DND-41 (cell line): Measurements from ENCODE around the gene SLC27A4.

Source experiments
- ATAC-seq: fragments of 200-7000 bp; cut with Tn5 transposase; 3 replicates; pipeline ENCODE4 v1.9.1; 2021; ENCODE audit warnings: low read depth; ENCODE audit not compliant: insufficient read depth
- DNase-seq: peaks from one replicate; pipeline ENCODE4 v3.0.0-alpha.2; 2020
- H2AFZ ChIP-seq: 2 replicates; pipeline ENCODE4 v1.6.0; 2012; ENCODE audit warnings: low read depth, low read length
- H3K27ac ChIP-seq: 2 replicates; pipeline ENCODE4 v1.5.1; 2012; ENCODE audit warnings: low read length, inconsistent platforms
- H3K27me3 ChIP-seq: fragments of 200-600 bp; sonication (generic); 2 replicates; pipeline ENCODE4 v1.6.0; 2012; ENCODE audit warnings: low read length, mild to moderate bottlenecking, inconsistent platforms; ENCODE audit not compliant: insufficient read depth, poor library complexity
- H3K36me3 ChIP-seq: 2 replicates; pipeline ENCODE4 v1.5.1; 2012; ENCODE audit warnings: low read length, inconsistent platforms; ENCODE audit not compliant: insufficient read depth
- H3K4me1 ChIP-seq: 2 replicates; pipeline ENCODE4 v1.5.1; 2012; ENCODE audit warnings: mild to moderate bottlenecking, low read length; ENCODE audit not compliant: insufficient read depth
- H3K4me2 ChIP-seq: 2 replicates; pipeline ENCODE4 v1.6.0; 2012; ENCODE audit warnings: mild to moderate bottlenecking, moderate library complexity, low read length, inconsistent platforms; ENCODE audit not compliant: insufficient read depth
- H3K4me3 ChIP-seq, 2 experiments: fragments of 200-600 bp in 1 of 2; shearing (Covaris generic) in 1 of 2; 2 replicates each; pipeline ENCODE4 v1.5.1; 2012 to 2016; ENCODE audit warnings: inconsistent platforms in 2 of 2, low read length in 2 of 2, mild to moderate bottlenecking in 2 of 2, low read depth in 1 of 2, moderate library complexity in 1 of 2
- H3K79me2 ChIP-seq: 2 replicates; pipeline ENCODE4 v1.6.0; 2012; ENCODE audit warnings: low read length, inconsistent platforms; ENCODE audit not compliant: insufficient read depth
- H3K9ac ChIP-seq: 2 replicates; pipeline ENCODE4 v1.6.0; 2012; ENCODE audit warnings: low read depth, mild to moderate bottlenecking, inconsistent platforms, low read length, moderate library complexity
- H3K9me3 ChIP-seq: 2 replicates; pipeline ENCODE4 v1.5.1; 2012; ENCODE audit warnings: low read length, moderate library complexity, mild to moderate bottlenecking, inconsistent platforms; ENCODE audit not compliant: insufficient read depth, severe bottlenecking
- H4K20me1 ChIP-seq: 2 replicates; pipeline ENCODE4 v1.6.0; 2012; ENCODE audit warnings: low read length; ENCODE audit not compliant: insufficient read depth
- CTCF ChIP-seq: IDR thresholded peaks from 2 replicates; pipeline ENCODE4 v1.5.1; 2012; ENCODE audit warnings: borderline replicate concordance, low read length, moderate library complexity, mild to moderate bottlenecking; ENCODE audit not compliant: poor library complexity, severe bottlenecking; ENCODE audit errors: extremely low read depth
- EZH2 ChIP-seq: IDR thresholded peaks from 3 replicates; pipeline ENCODE4 v1.6.1; 2012; ENCODE audit warnings: borderline replicate concordance, low read depth, mild to moderate bottlenecking, moderate library complexity, low read length, inconsistent platforms; ENCODE audit not compliant: severe bottlenecking

SLC27A4 gene

GRCh38 chr9:128370367-128370751, 30.0 kb downstream of the SLC27A4 start:
- ATAC-seq (no peak), DNase-seq (no peak)
- H3K9ac ChIP-seq, result peak overlapping the region; percentile 65

GRCh38 chr9:128370752-128371629, 30.7 kb downstream of the SLC27A4 start, which contains the start of gene URM1:
Gene URM1 (plus strand): TSS chr9:128371374. CDS start chr9:128371381, 7 bp downstream.
- Histone ChIP-seq H3K79me2 (peaks cover 55% of the 10 kb centered on the region), H2AFZ (peak within 1 kb of the TSS; percentile 82), H3K4me2 (peak within 1 kb of the TSS; percentile 97), H3K9ac (peak within 1 kb of the TSS; percentile 65), H3K36me3 (peaks cover 12% of the 10 kb centered on the region), H3K4me3 (peak within 1 kb of the TSS; percentile 81 to 97), H3K27ac (peak within 1 kb of the TSS; percentile 85), H3K27me3 (no peaks in the 10 kb centered on the region), H4K20me1 (peaks cover 19% of the 10 kb centered on the region; the same call in 1 of the 2 replicates), H3K4me1 (peaks cover 27% of the 10 kb centered on the region), H3K9me3 (no peaks in the 10 kb centered on the region)
- peak; percentile 18 for TF ChIP-seq CTCF
- no peak for TF ChIP-seq EZH2
- DNase-seq (peak; percentile 96), ATAC-seq (peak; percentile 93)

More at GRCh38 chr9:128370367-128370751, 30.0 kb downstream of the SLC27A4 start:
- Histone ChIP-seq H2AFZ (peak overlapping the region; percentile 82), H3K4me1 (peaks cover 32% of the 10 kb centered on the region), H3K36me3 (peaks cover 12% of the 10 kb centered on the region), H3K27me3 (no peaks in the 10 kb centered on the region), H3K4me3 (peak overlapping the region; percentile 81 to 97), H3K9me3 (no peaks in the 10 kb centered on the region), H3K79me2 (peaks cover 48% of the 10 kb centered on the region), H4K20me1 (peaks cover 19% of the 10 kb centered on the region; the same call in 1 of the 2 replicates), H3K27ac (peak overlapping the region; percentile 82), H3K4me2 (peak overlapping the region; percentile 97)
- TF ChIP-seq EZH2 (no peak), CTCF (no peak)

- no peaks in the 10 kb centered on the region for H3K9me3 ChIP-seq
- H4K20me1 ChIP-seq, result peaks cover 19% of the 10 kb centered on the region; the same call in 1 of the 2 replicates
- peak overlapping the region; percentile 97 for H3K4me2 ChIP-seq
- peak overlapping the region; percentile 85 for H3K27ac ChIP-seq
- peak overlapping the region; percentile 65 for H3K9ac ChIP-seq
- peaks cover 12% of the 10 kb centered on the region for H3K36me3 ChIP-seq
- DNase-seq (no peak), ATAC-seq (no peak)
- no peaks in the 10 kb centered on the region for H3K27me3 ChIP-seq
- H3K4me1 ChIP-seq, result peaks cover 27% of the 10 kb centered on the region
- no peak for TF ChIP-seq CTCF
- no peak for TF ChIP-seq EZH2
- peak overlapping the region; percentile 82 for H2AFZ ChIP-seq
- H3K79me2 ChIP-seq, result peaks cover 60% of the 10 kb centered on the region
- peak overlapping the region; percentile 81 to 97 for H3K4me3 ChIP-seq
These were observed 31.3 kb downstream of the SLC27A4 start for GRCh38 chr9:128371630-128372117.
